ENCODE measurements around the gene CCM2L.

- TF ChIP-seq EZH2 (IDR thresholded peaks at IDR 0.05) (no peak), POLR2AphosphoS5 (IDR thresholded peaks at IDR 0.05; ENCODE audit: borderline replicate concordance, low read depth, low read length) (no peak)
Measured at GRCh38 chr20:32009564-32009963, 674 bp upstream of the CCM2L start.
